Stimulated activated CD4-positive, alpha-beta T cell treated with anti-CD3 and anti-CD28 coated beads, Interleukin-12 subunit alpha, Interleukin-12 subunit beta, amount 100 ng/mL, for 48 hours (primary cell): Measurements from ENCODE around the gene PMF1.
A peak's percentile ranks its signal among the peaks of the same experiment; 100 is the strongest.

ENCODE experiments used
- DNase-seq, 3 donors: peaks; one replicate each; pipeline ENCODE4 v3.0.0-alpha.2; 2020; ENCODE audit warnings: low read depth in 2 of 3, low spot score in 1 of 3

Gene PMF1

GRCh38 chr1:156233426-156234127, 20.8 kb downstream of the PMF1 start:
- no peak for DNase-seq

- no peak for DNase-seq
These were observed 23.4 kb downstream of the PMF1 start for GRCh38 chr1:156236164-156236563.

- DNase-seq = no peak
These were observed 25.4 kb downstream of the PMF1 start for GRCh38 chr1:156238248-156238647.

GRCh38 chr1:156241311-156241811, 28.6 kb downstream of the PMF1 start:
- no peak for DNase-seq

GRCh38 chr1:156241926-156242325, 29.1 kb downstream of the PMF1 start, which contains the start of gene BGLAP:
TSS of gene BGLAP (plus strand) at chr1:156242184. CDS start at chr1:156242232, 48 bp downstream.
- DNase-seq = no peak

- no peak for DNase-seq
These were observed 29.9 kb downstream of the PMF1 start for GRCh38 chr1:156242738-156243137.

GRCh38 chr1:156244126-156244525, 31.3 kb downstream of the PMF1 start:
- no peak for DNase-seq

- DNase-seq = no peak
These were observed 31.9 kb downstream of the PMF1 start for GRCh38 chr1:156244712-156245111.

GRCh38 chr1:156245451-156246232, 32.8 kb downstream of the PMF1 start:
- DNase-seq = peak in 1 of 3 donors; percentile 14

GRCh38 chr1:156246241-156246780, 33.5 kb downstream of the PMF1 start:
- DNase-seq = no peak

GRCh38 chr1:156246781-156247459, 34.1 kb downstream of the PMF1 start:
- no peak for DNase-seq

GRCh38 chr1:156247460-156248322, 34.9 kb downstream of the PMF1 start, which contains the start of gene PAQR6:
TSS of gene PAQR6 (minus strand) at chr1:156248056. CDS start at chr1:156246731, 1,325 bp downstream.
- no peak for DNase-seq

GRCh38 chr1:156248323-156248683, 35.5 kb downstream of the PMF1 start:
- DNase-seq = no peak

- no peak for DNase-seq
These were observed 36.8 kb downstream of the PMF1 start for GRCh38 chr1:156249593-156249992.

GRCh38 chr1:156251527-156251926, 38.7 kb downstream of the PMF1 start:
- no peak for DNase-seq

- no peak for DNase-seq
These were observed 40.8 kb downstream of the PMF1 start for GRCh38 chr1:156253634-156254033.

- no peak for DNase-seq
These were observed 44.9 kb downstream of the PMF1 start for GRCh38 chr1:156257711-156258110.

- no peak for DNase-seq
These were observed 46.1 kb downstream of the PMF1 start for GRCh38 chr1:156258859-156259258.

- DNase-seq = no peak
These were observed 47.0 kb downstream of the PMF1 start for GRCh38 chr1:156259805-156260204.

- DNase-seq = no peak
These were observed 48.1 kb downstream of the PMF1 start for GRCh38 chr1:156260896-156261295.
